ENCODE measurements around the gene SH3PXD2A.

Gene SH3PXD2A, protein sequence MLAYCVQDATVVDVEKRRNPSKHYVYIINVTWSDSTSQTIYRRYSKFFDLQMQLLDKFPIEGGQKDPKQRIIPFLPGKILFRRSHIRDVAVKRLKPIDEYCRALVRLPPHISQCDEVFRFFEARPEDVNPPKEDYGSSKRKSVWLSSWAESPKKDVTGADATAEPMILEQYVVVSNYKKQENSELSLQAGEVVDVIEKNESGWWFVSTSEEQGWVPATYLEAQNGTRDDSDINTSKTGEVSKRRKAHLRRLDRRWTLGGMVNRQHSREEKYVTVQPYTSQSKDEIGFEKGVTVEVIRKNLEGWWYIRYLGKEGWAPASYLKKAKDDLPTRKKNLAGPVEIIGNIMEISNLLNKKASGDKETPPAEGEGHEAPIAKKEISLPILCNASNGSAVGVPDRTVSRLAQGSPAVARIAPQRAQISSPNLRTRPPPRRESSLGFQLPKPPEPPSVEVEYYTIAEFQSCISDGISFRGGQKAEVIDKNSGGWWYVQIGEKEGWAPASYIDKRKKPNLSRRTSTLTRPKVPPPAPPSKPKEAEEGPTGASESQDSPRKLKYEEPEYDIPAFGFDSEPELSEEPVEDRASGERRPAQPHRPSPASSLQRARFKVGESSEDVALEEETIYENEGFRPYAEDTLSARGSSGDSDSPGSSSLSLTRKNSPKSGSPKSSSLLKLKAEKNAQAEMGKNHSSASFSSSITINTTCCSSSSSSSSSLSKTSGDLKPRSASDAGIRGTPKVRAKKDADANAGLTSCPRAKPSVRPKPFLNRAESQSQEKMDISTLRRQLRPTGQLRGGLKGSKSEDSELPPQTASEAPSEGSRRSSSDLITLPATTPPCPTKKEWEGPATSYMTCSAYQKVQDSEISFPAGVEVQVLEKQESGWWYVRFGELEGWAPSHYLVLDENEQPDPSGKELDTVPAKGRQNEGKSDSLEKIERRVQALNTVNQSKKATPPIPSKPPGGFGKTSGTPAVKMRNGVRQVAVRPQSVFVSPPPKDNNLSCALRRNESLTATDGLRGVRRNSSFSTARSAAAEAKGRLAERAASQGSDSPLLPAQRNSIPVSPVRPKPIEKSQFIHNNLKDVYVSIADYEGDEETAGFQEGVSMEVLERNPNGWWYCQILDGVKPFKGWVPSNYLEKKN

GRCh38 chr10:103855424-103855823 lies at the start of gene SH3PXD2A:
Gene SH3PXD2A, minus strand, starts transcription at chr10:103855576. Its CDS starts 310 bp downstream, at chr10:103855266.
- Histone ChIP-seq H3K36me3 (ENCODE audit: insufficient read depth, low read length) (no peaks in the 10 kb centered on the region), H3K4me1 (ENCODE audit: insufficient read depth, low read length) (peaks cover 54% of the 10 kb centered on the region), H3K9me3 (ENCODE audit: low read length) (no peaks in the 10 kb centered on the region), H3K4me3 (ENCODE audit: low read depth in 1 of 2, low read length in 2 of 2) (peak within 1 kb of the TSS; percentile 51 to 62), H3K27ac (ENCODE audit: low read depth, low read length) (peak within 1 kb of the TSS; percentile 59), H3K9ac (ENCODE audit: low read length) (peak within 1 kb of the TSS; percentile 21), H3K27me3 (ENCODE audit: control insufficient read depth in 1 of 2, insufficient read depth in 2 of 2, low read length in 2 of 2) (no peaks in the 10 kb centered on the region)

DNA sequence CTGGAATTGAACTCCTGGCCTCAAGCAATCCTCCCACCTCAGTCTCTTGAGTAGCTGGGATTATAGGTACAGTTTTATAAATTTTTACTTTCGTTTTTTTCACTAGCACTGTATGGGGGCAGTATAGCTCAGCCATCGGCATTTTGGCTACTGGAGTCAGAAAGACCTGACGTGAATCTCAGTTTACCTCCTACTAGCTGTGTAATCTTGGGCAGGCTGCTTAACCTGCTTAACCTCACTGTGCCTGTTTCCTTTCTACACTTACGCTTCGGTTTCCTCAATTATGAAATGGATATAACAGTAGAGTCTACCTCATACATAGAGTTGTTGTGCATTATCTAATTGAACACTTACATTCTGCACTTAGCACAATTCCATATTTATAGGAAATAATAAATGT lies 45.9 kb upstream of the SH3PXD2A start:
- peaks cover 45% of the 10 kb centered on the region for H3K36me3 ChIP-seq (ENCODE audit: insufficient read depth, low read length)
- H3K4me3 ChIP-seq (ENCODE audit: low read depth in 1 of 2, low read length in 2 of 2): no peak overlapping the region
- H3K27ac ChIP-seq (ENCODE audit: low read depth, low read length): no peak overlapping the region
- H3K9me3 ChIP-seq (ENCODE audit: low read length): no peaks in the 10 kb centered on the region
- H3K4me1 ChIP-seq (ENCODE audit: insufficient read depth, low read length): no peaks in the 10 kb centered on the region
- no peak overlapping the region for H3K9ac ChIP-seq (ENCODE audit: low read length)
- no peaks in the 10 kb centered on the region for H3K27me3 ChIP-seq (ENCODE audit: control insufficient read depth in 1 of 2, insufficient read depth in 2 of 2, low read length in 2 of 2)

- no peak overlapping the region for H3K4me3 ChIP-seq (ENCODE audit: low read depth in 1 of 2, low read length in 2 of 2)
- H3K9me3 ChIP-seq (ENCODE audit: low read length): no peaks in the 10 kb centered on the region
- peaks cover 10% of the 10 kb centered on the region for H3K4me1 ChIP-seq (ENCODE audit: insufficient read depth, low read length)
- no peak overlapping the region for H3K9ac ChIP-seq (ENCODE audit: low read length)
- no peak overlapping the region for H3K27ac ChIP-seq (ENCODE audit: low read depth, low read length)
- H3K36me3 ChIP-seq (ENCODE audit: insufficient read depth, low read length): peaks cover 34% of the 10 kb centered on the region
- H3K27me3 ChIP-seq (ENCODE audit: control insufficient read depth in 1 of 2, insufficient read depth in 2 of 2, low read length in 2 of 2): no peaks in the 10 kb centered on the region
Measured at GRCh38 chr10:103899312-103899711, 43.9 kb upstream of the SH3PXD2A start.

DNA sequence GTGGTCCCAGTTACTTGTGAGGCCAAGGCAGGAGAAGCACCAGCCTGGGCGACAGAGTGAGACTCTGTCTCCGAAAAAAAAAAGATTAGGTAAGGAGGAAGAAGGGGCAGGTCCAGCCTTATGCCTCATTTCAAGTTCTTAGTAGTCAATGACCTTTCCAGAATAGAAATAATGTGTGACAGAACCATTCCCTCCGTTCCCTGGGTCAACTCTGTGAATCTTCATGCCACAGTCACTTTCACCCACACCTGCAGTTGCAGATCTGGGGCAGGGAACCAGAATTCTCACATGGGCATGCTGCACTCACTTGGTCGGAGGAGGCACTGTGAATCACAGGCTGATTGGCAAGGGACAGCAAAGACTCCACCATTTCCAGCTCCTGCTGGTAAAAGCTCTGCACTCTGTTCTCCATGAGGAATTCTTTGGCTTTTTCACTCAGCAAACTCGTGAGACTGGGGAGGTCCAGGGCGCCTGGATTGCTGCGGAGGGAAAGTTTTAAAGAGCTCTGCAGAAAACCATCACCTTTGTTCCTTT lies 41.9 kb upstream of the SH3PXD2A start:
- Histone ChIP-seq H3K9ac (ENCODE audit: low read length) (no peak overlapping the region), H3K9me3 (ENCODE audit: low read length) (no peaks in the 10 kb centered on the region), H3K27ac (ENCODE audit: low read depth, low read length) (no peak overlapping the region), H3K4me3 (ENCODE audit: low read depth in 1 of 2, low read length in 2 of 2) (no peak overlapping the region), H3K27me3 (ENCODE audit: control insufficient read depth in 1 of 2, insufficient read depth in 2 of 2, low read length in 2 of 2) (no peaks in the 10 kb centered on the region), H3K4me1 (ENCODE audit: insufficient read depth, low read length) (peaks cover 15% of the 10 kb centered on the region), H3K36me3 (ENCODE audit: insufficient read depth, low read length) (peaks cover 26% of the 10 kb centered on the region)

GRCh38 chr10:103896225-103896624 lies 40.8 kb upstream of the SH3PXD2A start:
- H3K4me1 ChIP-seq (ENCODE audit: insufficient read depth, low read length): peaks cover 15% of the 10 kb centered on the region
- H3K27ac ChIP-seq (ENCODE audit: low read depth, low read length): no peak overlapping the region
- peaks cover 31% of the 10 kb centered on the region for H3K36me3 ChIP-seq (ENCODE audit: insufficient read depth, low read length)
- H3K27me3 ChIP-seq (ENCODE audit: control insufficient read depth in 1 of 2, insufficient read depth in 2 of 2, low read length in 2 of 2): no peaks in the 10 kb centered on the region
- no peak overlapping the region for H3K9ac ChIP-seq (ENCODE audit: low read length)
- no peaks in the 10 kb centered on the region for H3K9me3 ChIP-seq (ENCODE audit: low read length)
- H3K4me3 ChIP-seq (ENCODE audit: low read depth in 1 of 2, low read length in 2 of 2): no peak overlapping the region

GRCh38 chr10:103895411-103896186 lies 40.2 kb upstream of the SH3PXD2A start:
- no peaks in the 10 kb centered on the region for H3K27me3 ChIP-seq (ENCODE audit: control insufficient read depth in 1 of 2, insufficient read depth in 2 of 2, low read length in 2 of 2)
- H3K36me3 ChIP-seq (ENCODE audit: insufficient read depth, low read length): peaks cover 37% of the 10 kb centered on the region
- H3K27ac ChIP-seq (ENCODE audit: low read depth, low read length): peak overlapping the region; percentile 59
- peaks cover 15% of the 10 kb centered on the region for H3K4me1 ChIP-seq (ENCODE audit: insufficient read depth, low read length)
- no peaks in the 10 kb centered on the region for H3K9me3 ChIP-seq (ENCODE audit: low read length)
- no peak overlapping the region for H3K4me3 ChIP-seq (ENCODE audit: low read depth in 1 of 2, low read length in 2 of 2)
- H3K9ac ChIP-seq (ENCODE audit: low read length): no peak overlapping the region

DNA sequence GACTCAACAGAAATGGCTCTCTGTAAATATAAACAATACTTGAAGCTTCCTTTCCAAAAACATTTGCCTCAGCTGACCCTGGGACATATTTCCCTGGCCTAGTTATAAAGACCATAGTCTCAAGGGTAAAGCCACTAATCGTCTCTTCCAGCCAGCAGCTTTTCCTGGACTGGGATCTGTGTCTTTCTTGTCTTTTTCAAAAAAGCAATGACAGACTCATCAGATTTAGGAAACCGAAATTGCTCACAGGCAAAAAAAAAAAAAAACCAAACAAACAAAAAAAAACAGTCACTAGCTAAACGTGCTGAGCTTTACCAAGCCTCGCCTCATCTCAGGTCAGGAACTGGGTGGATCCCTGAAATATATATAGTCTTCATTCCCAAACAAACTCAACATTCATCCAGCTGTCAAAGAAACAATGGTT lies 39.1 kb upstream of the SH3PXD2A start:
- H3K9ac ChIP-seq (ENCODE audit: low read length): no peak overlapping the region
- no peaks in the 10 kb centered on the region for H3K9me3 ChIP-seq (ENCODE audit: low read length)
- peak overlapping the region; percentile 59 for H3K27ac ChIP-seq (ENCODE audit: low read depth, low read length)
- no peak overlapping the region for H3K4me3 ChIP-seq (ENCODE audit: low read depth in 1 of 2, low read length in 2 of 2)
- H3K27me3 ChIP-seq (ENCODE audit: control insufficient read depth in 1 of 2, insufficient read depth in 2 of 2, low read length in 2 of 2): no peaks in the 10 kb centered on the region
- H3K4me1 ChIP-seq (ENCODE audit: insufficient read depth, low read length): peaks cover 15% of the 10 kb centered on the region
- peaks cover 39% of the 10 kb centered on the region for H3K36me3 ChIP-seq (ENCODE audit: insufficient read depth, low read length)

- Histone ChIP-seq H3K9me3 (ENCODE audit: low read length) (no peaks in the 10 kb centered on the region), H3K36me3 (ENCODE audit: insufficient read depth, low read length) (peaks cover 35% of the 10 kb centered on the region), H3K4me1 (ENCODE audit: insufficient read depth, low read length) (peaks cover 16% of the 10 kb centered on the region), H3K27me3 (ENCODE audit: control insufficient read depth in 1 of 2, insufficient read depth in 2 of 2, low read length in 2 of 2) (no peaks in the 10 kb centered on the region), H3K4me3 (ENCODE audit: low read depth in 1 of 2, low read length in 2 of 2) (no peak overlapping the region), H3K9ac (ENCODE audit: low read length) (no peak overlapping the region), H3K27ac (ENCODE audit: low read depth, low read length) (no peak overlapping the region)
Measured at GRCh38 chr10:103893817-103894216, 38.4 kb upstream of the SH3PXD2A start.

- Histone ChIP-seq H3K4me3 (ENCODE audit: low read depth in 1 of 2, low read length in 2 of 2) (no peak overlapping the region), H3K36me3 (ENCODE audit: insufficient read depth, low read length) (peaks cover 28% of the 10 kb centered on the region), H3K9me3 (ENCODE audit: low read length) (no peaks in the 10 kb centered on the region), H3K4me1 (ENCODE audit: insufficient read depth, low read length) (peaks cover 32% of the 10 kb centered on the region), H3K9ac (ENCODE audit: low read length) (no peak overlapping the region), H3K27me3 (ENCODE audit: control insufficient read depth in 1 of 2, insufficient read depth in 2 of 2, low read length in 2 of 2) (no peaks in the 10 kb centered on the region), H3K27ac (ENCODE audit: low read depth, low read length) (no peak overlapping the region)
Measured at GRCh38 chr10:103892181-103892580, 36.8 kb upstream of the SH3PXD2A start.

GRCh38 chr10:103890688-103891087 lies 35.3 kb upstream of the SH3PXD2A start:
- Histone ChIP-seq H3K27ac (ENCODE audit: low read depth, low read length) (no peak overlapping the region), H3K9me3 (ENCODE audit: low read length) (no peaks in the 10 kb centered on the region), H3K36me3 (ENCODE audit: insufficient read depth, low read length) (peaks cover 32% of the 10 kb centered on the region), H3K4me3 (ENCODE audit: low read depth in 1 of 2, low read length in 2 of 2) (no peak overlapping the region), H3K9ac (ENCODE audit: low read length) (no peak overlapping the region), H3K27me3 (ENCODE audit: control insufficient read depth in 1 of 2, insufficient read depth in 2 of 2, low read length in 2 of 2) (no peaks in the 10 kb centered on the region), H3K4me1 (ENCODE audit: insufficient read depth, low read length) (peaks cover 32% of the 10 kb centered on the region)

All from muscle layer of colon (tissue), 2 donors.